Activated T-helper 1 cell treated with anti-CD3 and anti-CD28 coated beads, Interleukin-12 subunit alpha, Interleukin-12 subunit beta, Interleukin-2, Interleukin-4 antibody, amounts not matched to agents 30 ng/mL and 10 ng/mL and 1 ng/mL, durations not matched to agents 14 hours and 24 hours and 36 hours (primary cell): ENCODE measurements around the gene DYNLT5. TPM values are rescaled to one million over a fixed set of nuclear protein-coding genes. Genes with fewer than 3 reads are reported as not detected.

Source experiments
- DNase-seq: peaks from one replicate; pipeline ENCODE4 v3.0.0; 2021; ENCODE audit warnings: low spot score
- H3K27ac Mint-ChIP-seq: one replicate; pipeline ENCODE4 v1.8.0; 2021; ENCODE audit warnings: mild to moderate bottlenecking, mixed read lengths
- H3K27me3 Mint-ChIP-seq: one replicate; pipeline ENCODE4 v1.8.0; 2022; ENCODE audit warnings: mild to moderate bottlenecking, moderate library complexity, mixed read lengths; ENCODE audit not compliant: insufficient read depth
- H3K36me3 Mint-ChIP-seq: one replicate; pipeline ENCODE4 v1.8.0; 2021; ENCODE audit warnings: low read depth, mixed read lengths
- H3K4me1 Mint-ChIP-seq: one replicate; pipeline ENCODE4 v1.8.0; 2021; ENCODE audit warnings: low read depth, mixed read lengths
- H3K4me3 Mint-ChIP-seq: one replicate; pipeline ENCODE4 v1.8.0; 2021; ENCODE audit warnings: mild to moderate bottlenecking, moderate library complexity, mixed read lengths
- H3K9me3 Mint-ChIP-seq: one replicate; pipeline ENCODE4 v1.8.0; 2021; ENCODE audit warnings: mixed read lengths
- intact Hi-C: fragments of 100-400 bp; cut with micrococcal nuclease; formaldehyde crosslinking; loops from one replicate; pipeline ENCODE4 v1.15.1; 2024
- total RNA-seq: library from RNA; stranded (reverse); gene quantifications from 2 replicates; pipeline ENCODE4 v1.2.3, GENCODE V29; 2022

The DYNLT5 gene
- total RNA-seq, 1 donor from 2014 or later: not detected

- no peaks in the 10 kb centered on the region for H3K4me1 Mint-ChIP-seq
- no peak for DNase-seq
- intact Hi-C loops: no loop called here
- no peak overlapping the region for H3K27ac Mint-ChIP-seq
- H3K27me3 Mint-ChIP-seq: peaks cover 10% of the 10 kb centered on the region
- H3K36me3 Mint-ChIP-seq: no peaks in the 10 kb centered on the region
- no peaks in the 10 kb centered on the region for H3K9me3 Mint-ChIP-seq
- H3K4me3 Mint-ChIP-seq: no peak overlapping the region
These were observed 6.0 kb downstream of the DYNLT5 start for GRCh38 chr1:66758241-66758755.

DNA sequence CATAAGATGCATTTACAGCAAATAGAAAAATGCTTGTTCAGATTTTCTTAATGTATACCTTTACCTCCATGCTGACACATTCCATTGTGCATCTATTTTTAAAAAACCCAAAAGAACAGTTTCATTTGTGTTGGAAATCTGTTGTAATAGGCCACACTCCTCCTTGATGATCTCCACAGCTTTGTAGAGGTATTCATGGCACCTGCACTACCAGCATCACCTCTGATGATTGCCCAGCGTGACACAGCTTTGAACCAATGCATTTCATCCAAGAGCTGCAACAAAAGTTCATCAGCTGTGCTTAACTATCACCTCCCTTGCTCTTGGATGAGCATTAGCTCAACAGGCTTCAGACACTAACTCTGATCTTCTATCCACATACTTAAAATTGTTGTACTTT is 8.2 kb downstream of the DYNLT5 start:
- Mint-ChIP-seq H3K4me3 (no peak overlapping the region), H3K27ac (no peak overlapping the region), H3K9me3 (no peaks in the 10 kb centered on the region), H3K27me3 (no peaks in the 10 kb centered on the region), H3K4me1 (peaks cover 6% of the 10 kb centered on the region), H3K36me3 (no peaks in the 10 kb centered on the region)
- intact Hi-C loops: loop anchor here (10.0 kb wide), 1 partner anchor 674 kb away; the partner anchor contains the start of gene SERBP1
- no peak for DNase-seq

- no peak for DNase-seq
- Mint-ChIP-seq H3K27ac (no peak overlapping the region), H3K4me1 (peaks cover 6% of the 10 kb centered on the region), H3K27me3 (no peaks in the 10 kb centered on the region), H3K36me3 (no peaks in the 10 kb centered on the region), H3K4me3 (no peak overlapping the region), H3K9me3 (no peaks in the 10 kb centered on the region)
- intact Hi-C loops: loop anchor here (10.0 kb wide), 1 partner anchor 674 kb away; the partner anchor contains the start of gene SERBP1
These were observed 9.0 kb downstream of the DYNLT5 start for GRCh38 chr1:66761221-66761620.

GRCh38 chr1:66764994-66765578 is 12.8 kb downstream of the DYNLT5 start:
- DNase-seq: peak; percentile 20
- intact Hi-C loops: loop anchor here (1.0 to 10.0 kb wide), 9 partner anchors 23 to 736 kb away; partner anchors contain the start of genes DNAI4, MIER1 and SERBP1

DNA sequence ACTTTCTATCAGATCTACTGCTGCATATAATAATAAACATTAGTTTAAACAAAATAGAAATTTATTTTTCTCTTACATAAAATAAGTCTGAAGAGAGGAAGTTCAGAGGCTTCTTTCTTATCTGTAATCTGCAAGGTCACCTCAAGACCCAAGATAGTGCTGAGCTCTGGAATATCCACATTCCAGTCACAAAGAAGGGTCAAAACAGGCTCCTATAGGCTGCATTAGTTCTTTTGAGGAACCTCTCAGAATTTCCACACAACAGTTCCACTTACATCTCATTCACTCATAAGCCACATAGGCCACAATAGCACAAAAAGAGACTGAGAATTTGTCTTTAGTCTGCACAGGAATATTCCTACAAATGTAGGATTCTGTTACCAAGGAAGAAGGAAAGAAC is 15.4 kb downstream of the DYNLT5 start:
- DNase-seq: no peak
- intact Hi-C loops: loop anchor here (10.0 kb wide), 1 partner anchor 667 kb away; the partner anchor contains the start of gene SERBP1
- no peaks in the 10 kb centered on the region for H3K9me3 Mint-ChIP-seq
- H3K27ac Mint-ChIP-seq: no peak overlapping the region
- no peaks in the 10 kb centered on the region for H3K36me3 Mint-ChIP-seq
- no peaks in the 10 kb centered on the region for H3K27me3 Mint-ChIP-seq
- no peak overlapping the region for H3K4me3 Mint-ChIP-seq
- H3K4me1 Mint-ChIP-seq: peaks cover 41% of the 10 kb centered on the region

More at GRCh38 chr1:66764994-66765578, 12.8 kb downstream of the DYNLT5 start:
- no peaks in the 10 kb centered on the region for H3K36me3 Mint-ChIP-seq
- H3K27me3 Mint-ChIP-seq: no peaks in the 10 kb centered on the region
- H3K27ac Mint-ChIP-seq: no peak overlapping the region
- H3K4me1 Mint-ChIP-seq: peaks cover 28% of the 10 kb centered on the region
- no peaks in the 10 kb centered on the region for H3K9me3 Mint-ChIP-seq
- no peak overlapping the region for H3K4me3 Mint-ChIP-seq

GRCh38 chr1:66768965-66769364 is 16.7 kb downstream of the DYNLT5 start:
- no peak overlapping the region for H3K27ac Mint-ChIP-seq
- intact Hi-C loops: loop anchor here (1.0 to 10.0 kb wide), 2 partner anchors 284 to 666 kb away; partner anchors contain the start of gene SERBP1
- no peak for DNase-seq
- H3K27me3 Mint-ChIP-seq: no peaks in the 10 kb centered on the region
- H3K9me3 Mint-ChIP-seq: no peaks in the 10 kb centered on the region
- H3K36me3 Mint-ChIP-seq: no peaks in the 10 kb centered on the region
- peak overlapping the region; percentile 57 for H3K4me3 Mint-ChIP-seq
- H3K4me1 Mint-ChIP-seq: peaks cover 41% of the 10 kb centered on the region

- Mint-ChIP-seq H3K36me3 (no peaks in the 10 kb centered on the region), H3K4me1 (peaks cover 40% of the 10 kb centered on the region), H3K9me3 (no peaks in the 10 kb centered on the region), H3K27me3 (peaks cover 1% of the 10 kb centered on the region), H3K27ac (peak overlapping the region; percentile 54), H3K4me3 (peak overlapping the region; percentile 57)
- no peak for DNase-seq
- intact Hi-C loops: loop anchor here (1.0 to 10.0 kb wide), 5 partner anchors 19 to 915 kb away; partner anchors contain the start of genes GADD45A and SERBP1
These were observed 17.4 kb downstream of the DYNLT5 start for GRCh38 chr1:66769512-66770229.

DNA sequence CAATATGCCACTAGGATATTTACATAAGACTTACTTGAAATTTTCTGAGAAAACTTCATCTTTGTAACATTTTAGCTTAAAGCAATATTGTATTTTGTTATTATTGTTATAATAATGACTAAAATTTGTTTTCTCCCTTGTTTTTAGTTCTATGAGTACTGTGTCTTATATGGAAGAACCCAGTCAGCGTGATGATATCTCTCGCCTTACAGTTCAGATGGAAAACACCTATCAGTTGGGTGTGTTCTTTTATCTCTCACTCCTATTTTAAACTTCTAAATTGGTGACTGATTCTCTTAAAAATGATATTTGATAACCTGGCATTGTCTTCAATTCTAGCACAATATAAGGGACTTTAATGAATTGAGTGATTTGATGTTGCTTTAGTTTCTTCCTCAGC is 18.0 kb downstream of the DYNLT5 start:
- Mint-ChIP-seq H3K4me1 (peaks cover 35% of the 10 kb centered on the region), H3K4me3 (peak overlapping the region; percentile 57), H3K36me3 (no peaks in the 10 kb centered on the region), H3K27ac (peak overlapping the region; percentile 54), H3K9me3 (no peaks in the 10 kb centered on the region), H3K27me3 (peaks cover 1% of the 10 kb centered on the region)
- intact Hi-C loops: loop anchor here (1.0 to 10.0 kb wide), 3 partner anchors 18 to 915 kb away; partner anchors contain the start of gene GADD45A
- no peak for DNase-seq

- H3K4me1 Mint-ChIP-seq: peaks cover 34% of the 10 kb centered on the region
- DNase-seq: no peak
- no peaks in the 10 kb centered on the region for H3K9me3 Mint-ChIP-seq
- peak overlapping the region; percentile 54 for H3K27ac Mint-ChIP-seq
- H3K27me3 Mint-ChIP-seq: peaks cover 2% of the 10 kb centered on the region
- H3K4me3 Mint-ChIP-seq: peak overlapping the region; percentile 37
- intact Hi-C loops: loop anchor here (1.0 to 10.0 kb wide), 3 partner anchors 18 to 914 kb away; partner anchors contain the start of gene GADD45A
- no peaks in the 10 kb centered on the region for H3K36me3 Mint-ChIP-seq
These were observed 18.4 kb downstream of the DYNLT5 start for GRCh38 chr1:66770694-66771093.

GRCh38 chr1:66773227-66773626 is 21.0 kb downstream of the DYNLT5 start:
- no peak overlapping the region for H3K27ac Mint-ChIP-seq
- H3K27me3 Mint-ChIP-seq: peaks cover 8% of the 10 kb centered on the region
- no peaks in the 10 kb centered on the region for H3K36me3 Mint-ChIP-seq
- no peak overlapping the region for H3K4me3 Mint-ChIP-seq
- intact Hi-C loops: loop anchor here (10.0 kb wide), 1 partner anchor 912 kb away; the partner anchor contains the start of gene GADD45A
- H3K4me1 Mint-ChIP-seq: peaks cover 29% of the 10 kb centered on the region
- no peak for DNase-seq
- H3K9me3 Mint-ChIP-seq: no peaks in the 10 kb centered on the region

DNA sequence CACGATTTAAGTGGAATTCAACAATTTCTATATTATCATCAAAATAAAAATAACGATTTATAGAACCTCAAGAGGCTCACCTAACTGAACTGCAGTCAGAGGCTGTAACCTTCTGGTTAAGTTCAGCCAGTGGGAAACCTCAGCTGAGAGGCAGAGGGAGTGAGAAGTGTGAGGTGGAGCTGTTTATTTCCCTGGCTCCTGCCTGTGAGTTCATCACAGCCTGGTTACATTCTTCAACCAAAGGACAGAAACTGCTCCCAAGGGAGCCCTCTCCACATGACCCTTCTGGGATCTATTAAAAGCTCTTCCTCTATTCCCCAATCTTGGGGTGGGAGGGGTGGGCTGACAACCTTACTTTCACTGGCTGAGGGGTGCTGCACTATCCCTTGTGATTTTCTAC is 22.2 kb downstream of the DYNLT5 start:
- Mint-ChIP-seq H3K4me3 (no peak overlapping the region), H3K4me1 (peaks cover 22% of the 10 kb centered on the region), H3K27me3 (peaks cover 10% of the 10 kb centered on the region), H3K27ac (no peak overlapping the region), H3K36me3 (no peaks in the 10 kb centered on the region), H3K9me3 (no peaks in the 10 kb centered on the region)
- intact Hi-C loops: loop anchor here (10.0 kb wide), 1 partner anchor 910 kb away; the partner anchor contains the start of gene GADD45A
- no peak for DNase-seq

GRCh38 chr1:66775646-66776045 is 23.4 kb downstream of the DYNLT5 start:
- no peak for DNase-seq
- H3K4me1 Mint-ChIP-seq: peaks cover 14% of the 10 kb centered on the region
- intact Hi-C loops: loop anchor here (10.0 kb wide), 1 partner anchor 909 kb away; the partner anchor contains the start of gene GADD45A
- no peak overlapping the region for H3K27ac Mint-ChIP-seq
- H3K4me3 Mint-ChIP-seq: no peak overlapping the region
- H3K36me3 Mint-ChIP-seq: no peaks in the 10 kb centered on the region
- no peaks in the 10 kb centered on the region for H3K9me3 Mint-ChIP-seq
- peaks cover 12% of the 10 kb centered on the region for H3K27me3 Mint-ChIP-seq
